ENCODE results near the gene GUCY2F. TPM values are rescaled to one million over a fixed set of nuclear protein-coding genes. Genes with fewer than 3 reads are reported as not detected.

The GUCY2F gene
- total RNA-seq, 1 donor from 2014 or later: 0.07 TPM

DNA sequence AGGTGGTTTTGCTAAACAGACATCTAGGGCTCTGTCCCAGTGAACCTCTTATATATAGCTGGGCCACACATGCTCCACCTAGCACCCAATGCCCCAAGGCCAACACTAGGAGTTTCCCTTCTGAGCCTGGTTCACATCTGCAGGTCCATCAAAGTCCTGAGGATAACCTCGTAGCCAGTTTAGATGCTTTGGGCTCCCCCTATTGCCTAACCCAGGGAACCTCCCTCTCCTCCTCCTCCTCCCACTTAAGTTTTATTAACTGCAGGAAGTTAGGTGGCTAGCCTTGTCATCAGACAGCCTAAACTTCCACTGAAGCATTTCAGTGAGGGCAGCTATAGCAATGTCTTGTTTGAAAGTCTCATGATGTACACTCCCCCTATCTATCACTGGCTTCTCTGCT is 88.0 kb downstream of the GUCY2F start:
- TF ChIP-seq, protein P1, sequence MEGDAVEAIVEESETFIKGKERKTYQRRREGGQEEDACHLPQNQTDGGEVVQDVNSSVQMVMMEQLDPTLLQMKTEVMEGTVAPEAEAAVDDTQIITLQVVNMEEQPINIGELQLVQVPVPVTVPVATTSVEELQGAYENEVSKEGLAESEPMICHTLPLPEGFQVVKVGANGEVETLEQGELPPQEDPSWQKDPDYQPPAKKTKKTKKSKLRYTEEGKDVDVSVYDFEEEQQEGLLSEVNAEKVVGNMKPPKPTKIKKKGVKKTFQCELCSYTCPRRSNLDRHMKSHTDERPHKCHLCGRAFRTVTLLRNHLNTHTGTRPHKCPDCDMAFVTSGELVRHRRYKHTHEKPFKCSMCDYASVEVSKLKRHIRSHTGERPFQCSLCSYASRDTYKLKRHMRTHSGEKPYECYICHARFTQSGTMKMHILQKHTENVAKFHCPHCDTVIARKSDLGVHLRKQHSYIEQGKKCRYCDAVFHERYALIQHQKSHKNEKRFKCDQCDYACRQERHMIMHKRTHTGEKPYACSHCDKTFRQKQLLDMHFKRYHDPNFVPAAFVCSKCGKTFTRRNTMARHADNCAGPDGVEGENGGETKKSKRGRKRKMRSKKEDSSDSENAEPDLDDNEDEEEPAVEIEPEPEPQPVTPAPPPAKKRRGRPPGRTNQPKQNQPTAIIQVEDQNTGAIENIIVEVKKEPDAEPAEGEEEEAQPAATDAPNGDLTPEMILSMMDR (conservative IDR thresholded peaks at IDR 0.05): no peak
- H3K4me1 Mint-ChIP-seq: peaks cover 38% of the 10 kb centered on the region
- no peaks in the 10 kb centered on the region for H3K9me3 Mint-ChIP-seq
- DNase-seq (ENCODE audit: low read depth, low spot score): no peak
- H3K27ac Mint-ChIP-seq (ENCODE audit: unreplicated experiment): no peak overlapping the region
- no peak overlapping the region for H3K4me3 Mint-ChIP-seq
- H3K27me3 Mint-ChIP-seq (ENCODE audit: low read depth): no peaks in the 10 kb centered on the region
- H3K36me3 Mint-ChIP-seq (ENCODE audit: low read depth): no peaks in the 10 kb centered on the region

DNA sequence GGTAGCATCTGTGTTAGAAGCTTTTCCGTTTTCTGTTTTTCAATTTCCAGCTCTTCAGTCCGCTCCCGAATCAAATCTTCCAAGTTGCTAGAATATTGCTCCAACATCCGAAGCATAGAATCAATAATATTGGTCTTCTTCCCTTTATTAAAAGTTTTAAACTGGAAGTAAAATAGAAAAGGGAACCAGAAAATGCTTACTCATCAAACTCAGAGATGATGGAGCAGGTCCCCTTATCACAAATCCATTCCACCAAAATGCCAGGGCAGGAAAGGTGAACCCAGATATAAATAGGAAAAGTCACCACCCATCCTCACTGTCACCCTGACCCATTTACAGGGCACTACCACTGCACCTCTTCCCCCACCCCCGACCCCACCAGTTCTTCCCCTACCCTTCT is 89.0 kb downstream of the GUCY2F start:
- DNase-seq (ENCODE audit: low read depth, low spot score): no peak
- no peaks in the 10 kb centered on the region for H3K9me3 Mint-ChIP-seq
- no peaks in the 10 kb centered on the region for H3K27me3 Mint-ChIP-seq (ENCODE audit: low read depth)
- peaks cover 30% of the 10 kb centered on the region for H3K4me1 Mint-ChIP-seq
- no peaks in the 10 kb centered on the region for H3K36me3 Mint-ChIP-seq (ENCODE audit: low read depth)
- H3K4me3 Mint-ChIP-seq: no peak overlapping the region
- no peak overlapping the region for H3K27ac Mint-ChIP-seq (ENCODE audit: unreplicated experiment)
- TF ChIP-seq, protein P1 (conservative IDR thresholded peaks at IDR 0.05): no peak

DNA sequence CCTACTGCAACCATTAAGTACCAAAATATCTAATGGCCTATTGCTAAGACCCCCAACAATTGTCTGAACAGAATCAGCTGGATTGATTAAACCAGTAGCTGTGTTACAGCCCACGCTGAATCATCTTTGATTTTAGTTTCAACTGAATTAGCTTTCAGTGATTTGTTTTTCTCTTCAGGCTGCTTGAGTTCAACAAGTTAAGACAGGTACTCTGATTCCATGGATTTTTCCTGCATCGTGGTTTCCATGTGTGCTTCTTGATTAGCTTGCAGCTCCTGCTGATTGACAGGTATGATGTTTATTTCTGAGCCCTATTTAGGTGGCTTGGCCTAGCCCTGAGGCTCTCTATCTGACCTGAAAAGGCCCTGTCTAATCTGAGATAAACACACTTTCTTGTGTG is 91.3 kb downstream of the GUCY2F start:
- Mint-ChIP-seq H3K36me3 (ENCODE audit: low read depth) (no peaks in the 10 kb centered on the region), H3K27ac (ENCODE audit: unreplicated experiment) (no peak overlapping the region), H3K27me3 (ENCODE audit: low read depth) (no peaks in the 10 kb centered on the region), H3K9me3 (no peaks in the 10 kb centered on the region), H3K4me3 (no peak overlapping the region), H3K4me1 (peaks cover 10% of the 10 kb centered on the region)
- DNase-seq (ENCODE audit: low read depth, low spot score): no peak
- TF ChIP-seq, protein P1 (conservative IDR thresholded peaks at IDR 0.05): no peak

DNA sequence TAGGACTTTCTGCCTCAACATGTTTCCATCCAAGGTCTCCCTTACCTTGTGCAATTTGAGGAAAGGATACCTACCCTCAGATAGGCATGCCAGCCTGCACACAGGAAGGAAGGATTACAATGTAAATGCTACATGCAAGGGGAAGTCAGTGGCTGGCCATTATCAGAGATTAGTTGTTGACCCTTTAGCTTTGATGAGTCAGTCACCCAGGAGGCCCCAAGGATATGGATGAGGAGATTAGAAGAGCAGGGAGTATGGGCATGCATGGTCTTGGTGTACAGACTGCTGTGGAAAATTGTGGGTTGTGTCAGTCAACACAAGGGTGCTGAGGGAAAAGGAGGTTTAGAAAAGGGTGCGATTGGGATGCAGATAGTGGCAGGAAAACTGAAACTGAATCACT is 92.0 kb downstream of the GUCY2F start:
- TF ChIP-seq, protein P1 (conservative IDR thresholded peaks at IDR 0.05): no peak

DNA sequence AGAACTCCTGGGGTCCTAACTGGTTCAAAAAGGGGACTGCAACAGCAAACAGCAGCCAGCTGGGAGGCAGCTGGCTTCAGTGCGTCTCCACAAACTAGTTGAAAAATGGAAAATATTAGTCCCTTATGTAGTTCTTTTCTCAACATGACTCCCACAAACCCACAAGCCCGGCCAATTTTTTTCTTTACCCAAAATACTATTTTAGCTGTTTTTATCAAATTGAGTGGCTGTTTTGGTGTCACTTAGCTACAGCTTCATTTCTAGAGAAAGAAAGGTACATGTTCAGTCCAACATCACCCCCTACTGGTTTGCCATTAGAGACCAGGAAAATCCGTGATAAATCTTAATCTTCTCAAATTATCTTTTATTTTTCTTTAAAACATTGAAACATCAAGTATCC is 97.2 kb downstream of the GUCY2F start:
- Mint-ChIP-seq H3K36me3 (ENCODE audit: low read depth) (no peaks in the 10 kb centered on the region), H3K4me3 (no peak overlapping the region), H3K27ac (ENCODE audit: unreplicated experiment) (no peak overlapping the region), H3K27me3 (ENCODE audit: low read depth) (no peaks in the 10 kb centered on the region), H3K9me3 (no peaks in the 10 kb centered on the region), H3K4me1 (no peaks in the 10 kb centered on the region)
- TF ChIP-seq, protein P1 (conservative IDR thresholded peaks at IDR 0.05): peak; percentile 87
- DNase-seq (ENCODE audit: low read depth, low spot score): peak; percentile 32

More for the DNA sequence above, 92.0 kb downstream of the GUCY2F start:
- Mint-ChIP-seq H3K9me3 (no peaks in the 10 kb centered on the region), H3K27ac (ENCODE audit: unreplicated experiment) (no peak overlapping the region), H3K36me3 (ENCODE audit: low read depth) (no peaks in the 10 kb centered on the region), H3K27me3 (ENCODE audit: low read depth) (no peaks in the 10 kb centered on the region), H3K4me1 (peaks cover 10% of the 10 kb centered on the region), H3K4me3 (no peak overlapping the region)
- no peak for DNase-seq (ENCODE audit: low read depth, low spot score)

DNA sequence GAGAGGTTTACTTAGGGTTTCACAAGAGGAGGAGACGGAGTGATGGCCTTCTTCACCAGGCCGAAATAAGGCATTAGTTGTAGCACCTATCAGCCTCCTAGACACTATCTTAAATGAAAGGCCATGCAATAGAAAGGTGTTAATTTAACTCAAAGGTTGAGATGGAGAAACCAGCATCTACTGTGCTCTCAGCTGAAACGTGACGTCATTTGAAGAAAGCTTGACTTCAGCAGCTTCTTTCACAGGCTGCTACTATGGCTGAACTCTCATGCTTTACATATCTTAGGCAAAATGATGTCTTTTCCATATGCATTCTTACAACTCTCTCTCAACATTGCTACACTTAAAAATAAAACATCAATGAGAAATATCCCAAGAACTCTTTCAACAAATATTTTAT is 99.6 kb downstream of the GUCY2F start:
- TF ChIP-seq, protein P1 (conservative IDR thresholded peaks at IDR 0.05): no peak
- Mint-ChIP-seq H3K36me3 (ENCODE audit: low read depth) (no peaks in the 10 kb centered on the region), H3K4me1 (no peaks in the 10 kb centered on the region), H3K4me3 (no peak overlapping the region), H3K9me3 (no peaks in the 10 kb centered on the region), H3K27ac (ENCODE audit: unreplicated experiment) (no peak overlapping the region), H3K27me3 (ENCODE audit: low read depth) (no peaks in the 10 kb centered on the region)
- DNase-seq (ENCODE audit: low read depth, low spot score): no peak

Data from neural crest cell (in vitro differentiated cells).